ENCODE measurements around the gene KIRREL3.

DNA sequence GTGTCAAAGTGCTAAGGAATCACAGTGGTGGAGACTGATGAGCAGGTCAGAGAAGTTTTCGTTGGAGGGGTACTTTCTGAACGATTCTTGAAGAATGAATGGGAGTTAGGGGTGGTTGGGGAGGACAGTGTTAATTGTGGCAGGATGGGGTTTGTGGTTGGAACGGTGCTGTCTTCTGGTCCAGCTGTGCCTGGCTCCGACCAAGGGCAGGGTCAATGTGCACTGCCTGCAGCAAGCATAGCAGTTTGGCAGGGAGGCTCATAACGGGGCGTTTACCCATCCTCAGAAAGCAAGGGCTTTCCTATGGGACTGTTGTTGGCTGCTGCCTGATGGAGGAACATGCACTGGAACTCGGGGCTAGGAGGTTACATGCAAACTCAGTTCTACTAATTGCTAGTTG, 265.8 kb downstream of the KIRREL3 start:
- TF ChIP-seq GATA2 (IDR thresholded peaks at IDR 0.05; ENCODE audit: low read depth, low read length): no peak
- TF ChIP-seq GATA3 (IDR thresholded peaks at IDR 0.05; ENCODE audit: low read depth, low read length): no peak
